HEK293 (cell line): Measurements from ENCODE around the gene DDB1.

ENCODE experiments used
- CTCF ChIA-PET: fragments of 350-600 bp; formaldehyde crosslinking; extraction: SDS; loops from one replicate; lab custom pipeline; 2021; ENCODE audit warnings: antibody characterized with exemption; lab: Yijun Ruan, JAX
- POLR2A ChIA-PET: fragments of 300-600 bp; formaldehyde crosslinking; extraction: SDS; loops from one replicate; lab custom pipeline; 2020; ENCODE audit warnings: antibody characterized with exemption, inconsistent platforms; lab: Yijun Ruan, JAX
- H3K27ac ChIP-seq: fragments of 200-500 bp; sonication (Bioruptor generic); 2 replicates; pipeline ENCODE4 v1.5.1; 2014; ENCODE audit warnings: low read depth, low read length, control low read depth, inconsistent platforms; ENCODE audit errors: extremely low read depth
- H3K36me3 ChIP-seq, 2 experiments: fragments of 200-500 bp in 1 of 2; sonication (Bioruptor generic) in 1 of 2; 1 replicate in 1 of 2; 2 replicates in 1 of 2; pipeline ENCODE4 v1.5.1; 2014 to 2017; ENCODE audit warnings: inconsistent platforms in 2 of 2, low read length in 2 of 2; ENCODE audit not compliant: control insufficient read depth in 2 of 2, insufficient read depth in 1 of 2
- H3K4me1 ChIP-seq: fragments of 200-500 bp; sonication (Bioruptor generic); 2 replicates; pipeline ENCODE4 v1.5.1; 2014; ENCODE audit warnings: mild to moderate bottlenecking, low read length, inconsistent platforms; ENCODE audit not compliant: control insufficient read depth, insufficient read depth
- H3K4me3 ChIP-seq: 2 replicates; pipeline ENCODE4 v1.5.1; 2011; ENCODE audit warnings: low read depth, mild to moderate bottlenecking, control low read depth, low read length, moderate library complexity
- H3K9me3 ChIP-seq: fragments of 200-500 bp; sonication (Bioruptor generic); 2 replicates; pipeline ENCODE4 v1.5.1; 2014; ENCODE audit warnings: low read depth, low read length, inconsistent platforms; ENCODE audit not compliant: control insufficient read depth, insufficient read depth
- GLI2 ChIP-seq: fragments of 450-650 bp; formaldehyde crosslinking; IDR thresholded peaks from 2 replicates; pipeline ENCODE4; 2017; ENCODE audit warnings: missing biosample characterization, missing genetic modification characterization, low read depth, borderline replicate concordance
- KLF16 ChIP-seq: fragments of 450-650 bp; formaldehyde crosslinking; IDR thresholded peaks from 2 replicates; pipeline ENCODE4 v1.5.1; 2017; ENCODE audit warnings: missing biosample characterization, missing genetic modification characterization
- RBAK ChIP-seq: fragments of 450-650 bp; formaldehyde crosslinking; IDR thresholded peaks from 2 replicates; pipeline ENCODE4 v1.5.1; 2016; ENCODE audit warnings: missing biosample characterization, missing genetic modification characterization
- SP3 ChIP-seq: fragments of 450-650 bp; formaldehyde crosslinking; IDR thresholded peaks from 2 replicates; pipeline ENCODE4 v1.5.1; 2016; ENCODE audit warnings: missing biosample characterization, missing genetic modification characterization
- ZBTB17 ChIP-seq: fragments of 450-650 bp; formaldehyde crosslinking; IDR thresholded peaks from 2 replicates; pipeline ENCODE4 v1.5.1; 2016; ENCODE audit warnings: missing biosample characterization, missing genetic modification characterization
- ZBTB48 ChIP-seq: fragments of 450-650 bp; formaldehyde crosslinking; IDR thresholded peaks from 2 replicates; pipeline ENCODE4 v1.5.1; 2016; ENCODE audit warnings: missing biosample characterization, missing genetic modification characterization
- ZFP3 ChIP-seq: fragments of 450-650 bp; formaldehyde crosslinking; IDR thresholded peaks from 2 replicates; pipeline ENCODE4 v1.5.1; 2016; ENCODE audit warnings: low read depth, missing biosample characterization, missing genetic modification characterization
- ZFP69B ChIP-seq: fragments of 450-650 bp; formaldehyde crosslinking; IDR thresholded peaks from 2 replicates; pipeline ENCODE4 v1.5.1; 2016; ENCODE audit warnings: missing biosample characterization, missing genetic modification characterization
- ZNF292 ChIP-seq: fragments of 450-650 bp; formaldehyde crosslinking; IDR thresholded peaks from 2 replicates; pipeline ENCODE4 v1.5.1; 2016; ENCODE audit warnings: low read depth, missing biosample characterization, missing genetic modification characterization, borderline replicate concordance
- ZNF311 ChIP-seq: fragments of 450-650 bp; formaldehyde crosslinking; IDR thresholded peaks from 2 replicates; pipeline ENCODE4 v1.5.1; 2017; ENCODE audit warnings: missing biosample characterization, missing genetic modification characterization, borderline replicate concordance
- ZNF391 ChIP-seq: fragments of 450-650 bp; formaldehyde crosslinking; IDR thresholded peaks from 2 replicates; pipeline ENCODE4 v1.5.1; 2016; ENCODE audit warnings: low read depth, missing biosample characterization, missing genetic modification characterization, borderline replicate concordance
- ZNF48 ChIP-seq: fragments of 450-650 bp; formaldehyde crosslinking; IDR thresholded peaks from 2 replicates; pipeline ENCODE4 v1.5.1; 2016; ENCODE audit warnings: missing biosample characterization, missing genetic modification characterization
- ZNF501 ChIP-seq: fragments of 450-650 bp; formaldehyde crosslinking; IDR thresholded peaks from 2 replicates; pipeline ENCODE4 v1.5.1; 2016; ENCODE audit warnings: missing biosample characterization, missing genetic modification characterization
- ZNF629 ChIP-seq: fragments of 450-650 bp; formaldehyde crosslinking; IDR thresholded peaks from 2 replicates; pipeline ENCODE4 v1.5.1; 2017; ENCODE audit warnings: missing biosample characterization, missing genetic modification characterization
- ZNF707 ChIP-seq: fragments of 450-650 bp; formaldehyde crosslinking; IDR thresholded peaks from 2 replicates; pipeline ENCODE4 v1.5.1; 2016; ENCODE audit warnings: missing biosample characterization, missing genetic modification characterization
- ZNF830 ChIP-seq: fragments of 450-650 bp; IDR thresholded peaks from 2 replicates; pipeline ENCODE4 v1.5.0; 2018; ENCODE audit warnings: missing biosample characterization, missing genetic modification characterization, low read depth, mild to moderate bottlenecking, moderate library complexity
- TF ChIP-seq, protein P1 (sequence below): fragments of 450-650 bp; formaldehyde crosslinking; IDR thresholded peaks from 2 replicates; pipeline ENCODE4 v1.5.1; 2016; ENCODE audit warnings: missing biosample characterization, missing genetic modification characterization
- TF ChIP-seq, protein P2 (sequence below): fragments of 450-650 bp; formaldehyde crosslinking; IDR thresholded peaks from 2 replicates; pipeline ENCODE4 v1.5.1; 2016; ENCODE audit warnings: missing biosample characterization, missing genetic modification characterization, borderline replicate concordance
- TF ChIP-seq, protein P3 (sequence below): fragments of 450-650 bp; formaldehyde crosslinking; IDR thresholded peaks from 2 replicates; pipeline ENCODE4 v1.5.1; 2016; ENCODE audit warnings: missing biosample characterization, missing genetic modification characterization
- TF ChIP-seq, protein P4 (sequence below): fragments of 450-650 bp; formaldehyde crosslinking; IDR thresholded peaks from 2 replicates; pipeline ENCODE4 v1.5.1; 2016; ENCODE audit warnings: missing biosample characterization, missing genetic modification characterization
- TF ChIP-seq, protein P5 (sequence below): fragments of 450-650 bp; formaldehyde crosslinking; IDR thresholded peaks from 2 replicates; pipeline ENCODE4 v1.5.1; 2016; ENCODE audit warnings: missing biosample characterization, missing genetic modification characterization

The DDB1 gene

DNA sequence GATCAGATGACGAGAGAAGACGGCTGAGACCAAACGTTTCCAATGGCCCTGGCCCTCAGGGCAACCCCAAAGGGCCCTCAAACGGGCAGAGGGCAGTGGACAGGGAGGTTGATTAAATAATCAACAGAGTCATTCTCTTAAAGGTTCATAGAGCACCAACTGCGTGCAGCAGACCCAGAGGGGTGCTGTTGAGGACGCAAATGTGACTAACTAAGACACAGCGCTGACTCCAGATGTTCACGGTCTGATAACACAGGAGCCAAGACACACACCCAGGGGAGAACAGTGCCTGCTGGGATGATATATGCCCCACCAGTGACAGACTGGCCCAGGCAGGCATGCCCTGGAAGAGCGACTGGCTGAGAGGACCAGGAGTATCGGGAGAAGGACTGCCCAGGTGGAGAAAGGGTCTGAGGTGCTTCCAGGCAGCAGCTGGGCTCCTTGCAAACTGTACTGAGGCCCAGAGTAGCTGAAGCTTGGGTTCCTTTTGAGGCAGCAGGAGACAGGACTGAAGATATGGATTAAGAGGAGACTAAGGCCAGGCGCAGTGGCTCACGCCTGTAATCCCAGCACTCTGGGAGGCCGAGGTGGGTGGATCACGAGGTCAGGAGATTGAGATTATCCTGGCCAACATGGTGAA, 45.4 kb downstream of the DDB1 start:
- H3K36me3 ChIP-seq = peaks cover 0 to 25% of the 10 kb centered on the region in 2 experiments; a peak in 1 of 3 replicates
- H3K4me1 ChIP-seq = no peaks in the 10 kb centered on the region
- H3K27ac ChIP-seq = no peak overlapping the region
- POLR2A ChIA-PET = no interaction called here
- TF ChIP-seq ZNF830 (tag by site-specific recombination) (no peak), RBAK (tag by site-specific recombination) (no peak)
- TF ChIP-seq, protein P1, sequence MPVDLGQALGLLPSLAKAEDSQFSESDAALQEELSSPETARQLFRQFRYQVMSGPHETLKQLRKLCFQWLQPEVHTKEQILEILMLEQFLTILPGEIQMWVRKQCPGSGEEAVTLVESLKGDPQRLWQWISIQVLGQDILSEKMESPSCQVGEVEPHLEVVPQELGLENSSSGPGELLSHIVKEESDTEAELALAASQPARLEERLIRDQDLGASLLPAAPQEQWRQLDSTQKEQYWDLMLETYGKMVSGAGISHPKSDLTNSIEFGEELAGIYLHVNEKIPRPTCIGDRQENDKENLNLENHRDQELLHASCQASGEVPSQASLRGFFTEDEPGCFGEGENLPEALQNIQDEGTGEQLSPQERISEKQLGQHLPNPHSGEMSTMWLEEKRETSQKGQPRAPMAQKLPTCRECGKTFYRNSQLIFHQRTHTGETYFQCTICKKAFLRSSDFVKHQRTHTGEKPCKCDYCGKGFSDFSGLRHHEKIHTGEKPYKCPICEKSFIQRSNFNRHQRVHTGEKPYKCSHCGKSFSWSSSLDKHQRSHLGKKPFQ (tag by site-specific recombination) = no peak
- TF ChIP-seq, all 188 proteins: peak for 0
- CTCF ChIA-PET = no interaction called here
- H3K4me3 ChIP-seq = no peak overlapping the region
- H3K9me3 ChIP-seq = no peaks in the 10 kb centered on the region

DNA sequence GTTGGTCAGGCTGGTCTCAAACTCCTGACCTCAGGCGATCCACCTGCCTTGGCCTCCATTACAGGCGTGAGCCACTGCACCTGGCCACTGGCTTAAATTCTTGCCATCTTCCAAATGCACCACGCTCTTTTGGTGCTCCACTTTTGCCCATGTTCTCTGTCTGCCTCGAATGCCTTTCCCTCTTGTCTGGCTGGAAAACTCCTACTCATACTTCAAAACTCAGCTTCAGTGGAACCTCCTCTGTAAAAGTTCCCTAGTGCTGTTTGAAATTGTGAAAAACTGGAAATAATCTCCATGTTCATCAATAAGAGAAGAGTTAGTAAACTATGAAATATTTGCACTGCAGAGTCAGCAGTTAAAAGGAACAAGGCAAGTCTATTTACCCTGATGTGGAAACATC, 49.3 kb downstream of the DDB1 start:
- ChIA-PET POLR2A (interaction anchor here (0.5 kb wide), 1 partner anchor 9 kb away, joined by 3 read pairs; no protein-coding TSS in a partner anchor), CTCF (interaction anchor here (0.8 kb wide), 1 partner anchor 1026 kb away, joined by 3 read pairs; no protein-coding TSS in a partner anchor)
- no peak overlapping the region for H3K4me3 ChIP-seq
- peak; percentile 82 for TF ChIP-seq ZFP3 (tag by site-specific recombination)
- TF ChIP-seq, protein P2, sequence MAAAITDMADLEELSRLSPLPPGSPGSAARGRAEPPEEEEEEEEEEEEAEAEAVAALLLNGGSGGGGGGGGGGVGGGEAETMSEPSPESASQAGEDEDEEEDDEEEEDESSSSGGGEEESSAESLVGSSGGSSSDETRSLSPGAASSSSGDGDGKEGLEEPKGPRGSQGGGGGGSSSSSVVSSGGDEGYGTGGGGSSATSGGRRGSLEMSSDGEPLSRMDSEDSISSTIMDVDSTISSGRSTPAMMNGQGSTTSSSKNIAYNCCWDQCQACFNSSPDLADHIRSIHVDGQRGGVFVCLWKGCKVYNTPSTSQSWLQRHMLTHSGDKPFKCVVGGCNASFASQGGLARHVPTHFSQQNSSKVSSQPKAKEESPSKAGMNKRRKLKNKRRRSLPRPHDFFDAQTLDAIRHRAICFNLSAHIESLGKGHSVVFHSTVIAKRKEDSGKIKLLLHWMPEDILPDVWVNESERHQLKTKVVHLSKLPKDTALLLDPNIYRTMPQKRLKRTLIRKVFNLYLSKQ (tag by site-specific recombination) = no peak
- H3K27ac ChIP-seq = no peak overlapping the region
- H3K9me3 ChIP-seq = no peaks in the 10 kb centered on the region
- peaks cover 0 to 43% of the 10 kb centered on the region in 2 experiments; a peak in 1 of 3 replicates for H3K36me3 ChIP-seq
- no peaks in the 10 kb centered on the region for H3K4me1 ChIP-seq

DNA sequence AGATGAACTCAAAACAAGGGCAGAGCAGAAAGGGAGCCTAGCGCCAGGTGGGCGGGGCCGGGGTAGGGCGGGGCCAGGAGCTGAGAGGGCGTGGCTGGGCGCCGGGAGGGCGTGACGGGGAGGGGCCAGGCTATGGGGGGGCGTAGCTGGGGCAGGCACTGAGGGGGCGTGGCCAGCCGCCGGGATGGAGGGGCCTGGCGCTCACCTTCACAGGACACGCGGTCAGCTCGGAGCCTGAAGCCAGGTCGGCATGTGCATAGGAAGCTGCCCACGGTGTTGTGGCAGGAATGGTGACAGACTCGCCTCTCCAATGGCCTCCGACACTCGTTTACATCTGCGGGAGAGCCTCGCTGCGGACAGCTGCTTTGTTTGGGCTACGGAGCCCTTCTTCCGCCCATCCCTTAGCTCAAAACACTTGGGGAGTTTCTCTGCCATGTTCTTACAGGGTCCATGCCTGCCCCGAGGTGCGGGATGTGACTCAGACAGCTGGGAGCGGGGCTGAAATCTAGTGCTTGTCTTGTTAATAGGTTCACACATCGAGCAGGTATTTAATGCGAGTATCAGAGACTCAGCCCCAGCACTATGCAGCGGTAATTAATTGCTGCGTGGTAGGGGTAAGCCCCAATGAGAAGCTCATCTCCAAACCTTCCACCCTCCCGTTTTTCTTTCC, 51.2 kb downstream of the DDB1 start:
- CTCF ChIA-PET = interaction anchor here (1.3 to 1.7 kb wide), 2 partner anchors 28 to 104 kb away, joined by 3 to 7 read pairs; no protein-coding TSS in a partner anchor
- POLR2A ChIA-PET = interaction anchor here (1.0 kb wide), 1 partner anchor 23 kb away, joined by 3 read pairs; no protein-coding TSS in a partner anchor
- Histone ChIP-seq H3K4me1 (no peaks in the 10 kb centered on the region), H3K36me3 (peaks cover 0 to 45% of the 10 kb centered on the region in 2 experiments; a peak in 1 of 3 replicates), H3K27ac (no peak overlapping the region), H3K4me3 (no peak overlapping the region), H3K9me3 (no peaks in the 10 kb centered on the region)
- TF ChIP-seq ZNF48 (no peak), GLI2 (tag by site-specific recombination) (no peak), ZNF292 (tag by site-specific recombination) (no peak), ZNF629 (tag by site-specific recombination) (no peak), KLF16 (no peak), ZNF391 (tag by site-specific recombination) (no peak), ZNF311 (tag by site-specific recombination) (no peak), SP3 (tag by site-specific recombination) (peak; percentile 54), ZNF501 (tag by site-specific recombination) (no peak), ZFP69B (tag by site-specific recombination) (no peak), ZNF707 (tag by site-specific recombination) (no peak), ZBTB17 (tag by site-specific recombination) (no peak), ZBTB48 (tag by site-specific recombination) (no peak)
- TF ChIP-seq, protein P3, sequence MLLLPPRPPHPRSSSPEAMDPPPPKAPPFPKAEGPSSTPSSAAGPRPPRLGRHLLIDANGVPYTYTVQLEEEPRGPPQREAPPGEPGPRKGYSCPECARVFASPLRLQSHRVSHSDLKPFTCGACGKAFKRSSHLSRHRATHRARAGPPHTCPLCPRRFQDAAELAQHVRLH (tag by site-specific recombination) = no peak
- TF ChIP-seq, protein P4, sequence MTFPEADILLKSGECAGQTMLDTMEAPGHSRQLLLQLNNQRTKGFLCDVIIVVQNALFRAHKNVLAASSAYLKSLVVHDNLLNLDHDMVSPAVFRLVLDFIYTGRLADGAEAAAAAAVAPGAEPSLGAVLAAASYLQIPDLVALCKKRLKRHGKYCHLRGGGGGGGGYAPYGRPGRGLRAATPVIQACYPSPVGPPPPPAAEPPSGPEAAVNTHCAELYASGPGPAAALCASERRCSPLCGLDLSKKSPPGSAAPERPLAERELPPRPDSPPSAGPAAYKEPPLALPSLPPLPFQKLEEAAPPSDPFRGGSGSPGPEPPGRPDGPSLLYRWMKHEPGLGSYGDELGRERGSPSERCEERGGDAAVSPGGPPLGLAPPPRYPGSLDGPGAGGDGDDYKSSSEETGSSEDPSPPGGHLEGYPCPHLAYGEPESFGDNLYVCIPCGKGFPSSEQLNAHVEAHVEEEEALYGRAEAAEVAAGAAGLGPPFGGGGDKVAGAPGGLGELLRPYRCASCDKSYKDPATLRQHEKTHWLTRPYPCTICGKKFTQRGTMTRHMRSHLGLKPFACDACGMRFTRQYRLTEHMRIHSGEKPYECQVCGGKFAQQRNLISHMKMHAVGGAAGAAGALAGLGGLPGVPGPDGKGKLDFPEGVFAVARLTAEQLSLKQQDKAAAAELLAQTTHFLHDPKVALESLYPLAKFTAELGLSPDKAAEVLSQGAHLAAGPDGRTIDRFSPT (tag by site-specific recombination) = no peak
- TF ChIP-seq, protein P5, sequence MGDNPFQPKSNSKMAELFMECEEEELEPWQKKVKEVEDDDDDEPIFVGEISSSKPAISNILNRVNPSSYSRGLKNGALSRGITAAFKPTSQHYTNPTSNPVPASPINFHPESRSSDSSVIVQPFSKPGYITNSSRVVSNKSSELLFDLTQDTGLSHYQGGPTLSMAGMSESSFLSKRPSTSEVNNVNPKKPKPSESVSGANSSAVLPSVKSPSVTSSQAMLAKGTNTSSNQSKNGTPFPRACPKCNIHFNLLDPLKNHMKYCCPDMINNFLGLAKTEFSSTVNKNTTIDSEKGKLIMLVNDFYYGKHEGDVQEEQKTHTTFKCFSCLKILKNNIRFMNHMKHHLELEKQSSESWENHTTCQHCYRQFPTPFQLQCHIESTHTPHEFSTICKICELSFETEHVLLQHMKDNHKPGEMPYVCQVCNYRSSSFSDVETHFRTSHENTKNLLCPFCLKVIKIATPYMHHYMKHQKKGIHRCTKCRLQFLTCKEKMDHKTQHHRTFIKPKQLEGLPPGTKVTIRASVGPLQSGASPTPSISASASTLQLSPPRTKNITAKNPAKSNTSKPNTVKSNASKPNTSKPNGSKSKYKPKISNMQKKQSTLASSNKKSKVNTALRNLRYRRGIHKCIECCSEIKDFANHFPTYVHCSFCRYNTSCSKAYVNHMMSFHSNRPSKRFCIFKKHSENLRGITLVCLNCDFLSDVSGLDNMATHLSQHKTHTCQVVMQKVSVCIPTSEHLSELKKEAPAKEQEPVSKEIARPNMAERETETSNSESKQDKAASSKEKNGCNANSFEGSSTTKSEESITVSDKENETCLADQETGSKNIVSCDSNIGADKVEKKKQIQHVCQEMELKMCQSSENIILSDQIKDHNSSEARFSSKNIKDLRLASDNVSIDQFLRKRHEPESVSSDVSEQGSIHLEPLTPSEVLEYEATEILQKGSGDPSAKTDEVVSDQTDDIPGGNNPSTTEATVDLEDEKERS (tag by site-specific recombination) = no peak
